NCI-H2227 (cell line): ENCODE data around the gene CTDSPL2.
"Not testable (repeated sequence)": the region's sequence is repeated elsewhere in the genome, so short reads cannot be mapped to it uniquely, and the experiment has no call there.

Source experiments
- DNase-seq: peaks from one replicate; lab custom pipeline; 2025; ENCODE audit not compliant: unreplicated experiment; lab: John Stamatoyannopoulos, UW

Gene CTDSPL2

DNA sequence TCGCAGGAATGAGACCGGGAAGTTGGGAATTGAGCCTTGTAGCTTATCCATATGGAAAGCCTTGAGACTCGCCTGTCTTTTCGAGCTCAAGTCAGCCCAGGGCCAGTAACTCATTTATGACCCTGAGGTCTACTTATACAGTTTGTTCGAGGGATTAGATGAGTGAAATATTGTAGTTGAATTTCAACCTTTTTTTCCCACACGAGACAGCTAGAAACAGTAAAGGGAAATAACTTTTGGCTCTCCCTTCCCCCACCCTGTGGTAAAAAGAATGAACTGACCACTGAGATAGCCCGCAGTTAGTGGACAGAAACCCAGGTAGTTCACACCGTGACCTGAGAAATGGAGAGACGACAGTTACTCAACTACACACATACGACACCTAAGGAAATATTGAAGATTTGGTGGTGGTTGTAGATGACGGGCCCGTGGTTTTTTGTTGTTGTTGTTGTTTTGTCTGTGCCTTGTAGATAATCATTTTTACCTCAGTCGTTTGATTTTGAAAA, 110.4 kb downstream of the CTDSPL2 start:
- DNase-seq, result no peak

DNA sequence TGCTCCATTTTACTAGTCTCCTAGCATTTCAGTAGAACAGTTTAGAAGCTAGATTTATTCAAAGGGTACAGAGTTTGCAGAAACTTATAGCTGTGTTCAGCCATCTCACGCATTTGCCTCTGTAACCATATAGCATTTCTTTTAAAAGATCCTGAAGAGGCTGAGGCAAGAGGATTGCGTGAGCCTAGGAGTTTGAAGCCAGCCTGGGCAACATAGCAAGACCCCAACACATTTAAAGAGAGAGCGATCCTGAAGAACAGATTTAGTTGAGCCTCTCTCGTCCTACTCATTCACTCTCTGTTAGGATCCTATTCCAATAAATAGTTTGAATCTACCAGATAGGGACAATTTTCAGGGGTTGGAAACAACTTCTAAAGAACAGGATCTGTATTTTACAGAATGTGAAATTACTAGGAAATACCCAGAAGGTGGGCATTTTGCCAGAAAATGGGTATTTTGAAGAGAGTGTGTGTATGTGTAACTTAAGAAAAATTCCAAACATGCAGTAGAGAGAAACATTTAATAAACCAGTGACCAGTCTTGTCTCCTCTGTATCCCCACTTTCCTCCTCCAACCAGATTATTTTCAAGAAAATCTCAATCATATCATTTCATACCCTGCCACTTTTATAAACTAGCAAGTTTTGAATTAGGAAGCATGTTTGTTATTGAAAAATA, 114.0 kb downstream of the CTDSPL2 start:
- no peak for DNase-seq

DNA sequence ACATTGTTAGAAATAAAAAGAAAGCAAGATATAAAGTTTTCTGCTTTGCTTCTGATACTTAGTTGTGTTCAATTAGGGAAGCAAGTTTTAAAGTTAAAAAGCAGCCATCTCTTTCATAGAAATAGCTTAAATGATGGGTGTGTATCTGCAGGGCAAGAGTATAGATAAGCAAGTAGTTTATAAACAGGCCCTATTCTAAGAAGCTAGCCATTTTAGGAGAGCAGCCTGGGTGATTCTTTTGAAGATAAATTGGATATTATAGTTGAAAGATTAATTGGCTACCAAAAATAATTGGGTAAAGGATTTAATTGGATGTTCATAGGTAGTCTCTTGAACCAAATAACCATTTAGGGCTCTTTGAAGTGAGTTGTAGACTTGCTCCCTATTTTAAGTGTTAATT, 115.2 kb downstream of the CTDSPL2 start:
- no peak for DNase-seq

DNA sequence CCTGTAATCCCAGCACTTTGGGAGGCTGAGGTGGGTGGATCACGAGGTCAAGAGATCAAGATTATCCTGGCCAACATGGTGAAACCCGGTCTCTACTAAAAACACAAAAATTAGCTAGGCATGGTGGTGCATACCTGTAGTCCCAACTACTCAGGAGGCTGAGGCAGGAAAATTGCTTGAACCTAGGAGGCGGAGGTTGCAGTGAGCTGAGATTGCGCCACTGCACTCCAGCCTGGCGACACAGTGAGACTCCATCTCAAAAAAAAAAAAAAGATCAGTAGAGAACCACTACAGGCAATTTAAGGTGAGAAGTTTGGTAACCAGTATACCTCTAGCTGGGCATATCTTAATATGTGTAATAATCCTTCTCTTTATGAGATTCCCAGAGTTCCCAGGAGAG, 117.3 kb downstream of the CTDSPL2 start:
- DNase-seq, result not testable (repeated sequence)

DNA sequence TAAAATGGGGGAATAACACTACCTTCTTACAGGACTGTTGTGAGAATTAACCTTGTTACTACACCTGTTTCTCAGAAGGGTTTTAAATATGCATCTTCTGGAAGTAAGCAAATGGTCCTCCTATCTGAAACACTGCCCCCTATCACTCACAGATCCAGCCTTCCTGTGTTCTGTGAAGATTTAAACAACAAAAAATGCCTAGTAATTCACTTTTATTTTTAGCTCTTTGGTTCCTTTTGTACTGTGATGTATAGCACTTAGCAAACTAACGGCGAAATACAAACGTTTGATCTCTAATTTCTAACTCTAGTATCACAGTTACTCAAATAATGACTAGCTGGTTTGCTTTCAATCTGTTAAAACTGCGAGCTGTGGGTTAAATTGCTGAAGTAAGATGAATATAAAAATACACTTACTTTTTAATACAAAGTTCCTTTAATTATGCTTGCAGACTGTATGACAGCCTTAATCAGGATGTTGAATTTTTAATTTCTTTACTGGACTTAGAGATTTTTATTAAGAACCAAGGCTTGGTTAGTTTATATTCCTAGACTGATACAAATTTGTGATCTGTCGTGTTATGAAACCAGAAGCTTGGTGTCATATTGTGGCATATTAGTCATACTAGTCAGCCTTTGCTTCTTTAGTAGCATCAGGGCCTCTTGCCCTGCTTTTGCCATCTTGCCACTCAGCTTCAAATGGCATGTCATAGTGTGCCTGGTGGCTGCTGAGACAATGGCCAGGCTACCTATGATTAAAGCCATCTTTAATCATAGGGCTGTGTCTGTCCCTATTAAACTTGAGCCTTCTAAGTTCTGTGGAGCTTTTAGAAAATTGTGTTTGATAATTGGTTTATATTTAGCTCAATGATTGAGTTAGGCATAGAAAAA, 118.7 kb downstream of the CTDSPL2 start:
- peak; percentile 45 for DNase-seq

DNA sequence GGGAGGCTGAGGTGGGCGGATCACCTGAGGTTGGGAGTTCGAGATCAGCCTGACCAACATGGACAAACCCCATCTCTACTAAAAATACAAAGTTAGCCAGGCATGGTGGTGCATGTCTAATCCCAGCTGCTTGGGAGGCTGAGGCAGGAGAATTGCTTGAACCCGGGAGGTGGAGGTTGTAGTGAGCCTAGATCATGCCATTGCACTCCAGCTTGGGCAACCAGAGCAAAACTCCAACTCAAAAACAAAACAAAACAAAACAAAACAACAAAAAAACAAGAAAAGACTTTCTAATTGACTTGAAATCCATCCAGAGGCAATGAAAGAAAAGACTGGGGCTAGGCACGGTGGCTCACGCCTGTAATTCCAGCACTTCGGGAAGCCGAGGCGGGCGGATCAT, 121.7 kb downstream of the CTDSPL2 start:
- DNase-seq, result not testable (repeated sequence)

DNA sequence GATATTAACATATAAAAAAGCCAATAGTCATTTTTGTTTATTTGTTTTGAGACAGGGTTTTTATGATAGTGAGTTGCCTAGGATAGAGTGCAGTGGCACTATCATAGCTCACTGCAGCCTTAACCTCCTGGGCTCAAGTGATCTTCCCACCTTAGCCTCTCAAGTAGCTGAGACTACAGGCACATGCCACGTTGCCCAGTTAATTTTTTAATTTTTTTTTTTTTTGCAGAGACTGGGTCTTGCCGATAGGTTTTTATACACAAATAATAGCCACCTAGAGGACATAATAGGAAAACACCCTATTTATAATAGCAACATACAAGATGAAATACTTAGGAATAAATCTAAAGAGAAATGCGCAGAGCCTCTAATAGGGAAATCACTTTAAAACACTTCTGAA, 122.8 kb downstream of the CTDSPL2 start:
- peak; percentile 31 for DNase-seq

DNA sequence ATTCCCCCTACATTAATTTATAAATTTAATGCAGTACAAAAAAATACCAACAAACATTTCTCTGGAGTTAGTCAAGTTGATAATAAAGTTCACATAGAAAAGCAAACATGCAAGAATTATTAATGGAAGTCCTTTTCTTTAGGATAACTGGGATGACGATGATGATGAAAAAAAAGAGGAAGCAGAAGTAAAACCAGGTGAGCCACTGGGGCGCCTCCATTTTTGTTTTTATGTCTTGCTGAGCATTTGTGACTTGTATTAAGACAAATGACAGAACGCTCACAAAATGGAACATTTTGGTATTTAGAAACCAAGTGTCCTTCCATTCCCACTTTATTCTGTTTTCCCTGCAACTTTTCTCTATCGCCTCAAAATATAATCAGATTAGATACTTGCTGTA, 123.3 kb downstream of the CTDSPL2 start:
- DNase-seq, result no peak

DNA sequence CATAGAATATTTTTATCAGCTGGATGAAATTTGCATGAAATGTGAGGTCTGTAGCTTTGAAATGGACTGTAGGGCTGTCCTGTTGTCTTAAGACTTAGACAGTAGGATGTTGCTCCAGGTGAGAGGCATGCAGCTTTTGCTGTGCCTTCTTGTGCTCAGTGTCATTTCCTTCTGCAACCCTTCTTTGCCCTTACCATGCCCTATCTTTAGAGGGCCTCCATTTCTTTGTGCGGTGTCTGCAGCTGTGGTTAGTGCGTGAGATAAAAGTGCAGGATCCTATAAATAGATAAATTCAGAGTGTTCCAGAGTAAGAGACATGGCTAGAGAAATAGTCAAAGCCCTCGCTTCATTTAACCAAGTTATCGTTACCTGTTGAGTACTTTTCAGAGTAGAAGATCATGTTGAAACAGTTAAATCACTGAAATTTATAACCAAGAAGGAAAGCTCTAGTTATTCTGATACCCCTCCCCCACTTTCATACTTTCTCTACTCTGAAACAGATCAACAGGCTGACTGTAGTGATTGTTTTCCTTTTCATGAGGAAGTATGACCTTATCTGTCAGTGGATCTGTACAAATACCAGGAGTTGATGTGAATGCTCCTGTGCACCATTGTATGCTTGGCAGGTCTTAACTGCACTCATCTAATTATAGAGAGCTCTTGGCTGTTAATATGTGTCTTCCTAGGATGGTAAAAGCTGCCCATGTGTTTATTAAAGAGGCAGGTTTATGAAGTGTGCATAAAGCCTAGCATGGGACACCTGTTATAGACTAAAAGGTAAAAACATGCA, 127.7 kb downstream of the CTDSPL2 start:
- peak; percentile 22 for DNase-seq

DNA sequence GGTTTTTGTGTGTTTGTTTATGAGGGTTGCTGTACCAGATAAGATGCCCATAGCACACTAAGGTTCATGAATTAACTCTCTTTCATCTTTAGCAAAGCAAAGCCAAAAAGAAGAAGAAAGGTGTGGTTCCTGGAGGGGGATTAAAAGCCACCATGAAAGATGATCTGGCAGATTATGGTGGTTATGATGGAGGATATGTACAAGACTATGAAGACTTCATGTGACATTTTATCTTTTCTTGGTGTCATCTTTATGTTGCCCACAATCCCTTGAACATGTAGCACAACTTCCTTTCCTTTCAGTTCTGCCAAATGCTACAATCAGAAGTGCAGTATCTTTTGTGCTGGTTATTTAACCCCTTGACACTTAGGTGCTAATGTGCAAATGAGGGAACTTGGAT, 133.5 kb downstream of the CTDSPL2 start:
- not testable (repeated sequence) for DNase-seq

DNA sequence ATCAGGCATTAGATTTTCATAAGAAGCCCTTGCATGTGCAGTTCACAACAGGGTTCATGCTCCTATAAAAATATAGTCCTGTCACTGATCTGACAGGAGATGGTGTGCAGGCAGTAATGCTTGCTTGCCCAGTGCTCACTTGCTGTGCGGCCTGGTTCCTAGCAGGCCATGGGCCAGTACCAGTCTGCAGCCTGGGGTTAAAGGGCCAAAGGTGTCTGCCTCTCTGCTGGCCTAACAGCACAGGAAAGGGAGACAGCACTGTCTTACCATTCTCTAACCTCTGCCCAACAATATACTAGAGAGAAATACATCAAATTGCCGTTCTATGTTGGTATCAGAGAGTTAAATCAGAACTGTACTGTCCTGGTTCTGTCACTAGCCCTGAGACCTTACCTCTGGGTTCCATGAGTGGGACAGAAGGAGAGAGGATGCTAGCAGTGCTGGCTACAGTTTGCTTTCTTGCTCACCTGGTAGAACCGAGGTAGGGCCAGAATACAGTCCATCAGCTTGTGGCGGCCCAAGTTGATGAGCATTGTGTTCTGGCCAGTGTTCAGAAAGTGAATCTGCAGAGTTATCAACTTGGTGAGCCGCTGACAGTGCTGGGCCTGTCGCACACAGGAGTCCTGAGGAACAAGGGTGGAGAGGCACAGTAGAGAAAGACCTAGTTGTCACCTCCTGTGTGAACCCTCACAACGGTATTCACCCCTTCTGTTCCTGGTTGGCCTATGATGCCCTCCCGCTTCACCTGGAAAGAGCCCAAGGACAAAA, 138.1 kb downstream of the CTDSPL2 start:
- no peak for DNase-seq

DNA sequence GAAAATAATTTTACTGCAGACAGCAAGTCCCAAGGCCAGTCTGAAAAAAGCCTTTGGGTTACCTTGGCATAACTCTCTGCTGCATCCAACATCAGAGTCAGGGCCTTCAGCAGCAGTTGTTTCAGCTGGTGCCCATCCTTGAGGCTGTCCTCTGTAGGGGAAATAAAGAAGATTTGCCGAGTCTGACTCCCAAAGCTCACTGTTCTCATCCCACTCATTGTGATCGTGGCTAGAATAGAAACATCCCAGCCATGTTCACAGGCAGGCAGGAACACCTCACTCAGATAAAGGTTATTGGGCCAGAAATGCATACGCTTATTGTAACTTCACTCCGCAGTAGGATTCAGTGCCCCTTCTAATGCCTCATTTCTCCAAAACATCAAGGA, 138.7 kb downstream of the CTDSPL2 start:
- no peak for DNase-seq

DNA sequence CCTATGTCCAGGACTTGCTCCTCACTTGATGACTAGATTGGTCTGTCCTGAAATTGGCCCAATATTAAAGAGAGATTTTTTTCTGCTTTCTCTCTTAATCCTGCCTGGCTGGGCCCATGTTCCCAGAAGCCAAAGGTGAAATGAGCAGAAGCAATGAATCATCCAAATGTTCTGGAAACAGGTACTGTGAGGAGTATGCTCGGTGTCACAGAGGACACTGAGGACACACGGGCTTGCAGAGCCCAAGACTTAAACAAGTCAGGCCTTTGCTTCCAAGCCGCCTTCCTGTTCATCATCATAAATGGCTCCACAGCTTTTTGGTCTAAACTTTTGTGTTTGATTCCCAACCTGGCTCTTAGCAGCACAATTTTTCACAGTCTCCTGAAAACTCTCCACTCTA, 140.9 kb downstream of the CTDSPL2 start:
- no peak for DNase-seq

DNA sequence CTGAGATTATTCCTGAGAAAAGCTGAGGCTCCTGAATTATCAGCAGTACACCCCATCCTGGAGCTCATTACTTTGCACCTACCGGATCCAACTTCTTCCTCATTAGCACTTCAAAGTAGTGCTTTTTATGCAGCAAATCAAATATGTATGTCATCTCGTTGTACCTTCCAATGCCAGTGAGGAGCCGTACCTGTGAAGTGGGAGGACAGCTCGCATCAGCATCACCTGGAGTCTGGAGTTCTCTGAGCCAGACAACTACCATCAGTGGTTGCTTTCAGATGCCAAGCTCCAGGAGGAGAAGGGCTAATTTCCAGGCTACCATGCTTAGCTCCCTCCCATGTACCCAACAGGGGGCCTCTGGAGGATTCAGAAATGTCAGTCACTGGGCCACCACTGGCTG, 141.9 kb downstream of the CTDSPL2 start:
- DNase-seq, result no peak

DNA sequence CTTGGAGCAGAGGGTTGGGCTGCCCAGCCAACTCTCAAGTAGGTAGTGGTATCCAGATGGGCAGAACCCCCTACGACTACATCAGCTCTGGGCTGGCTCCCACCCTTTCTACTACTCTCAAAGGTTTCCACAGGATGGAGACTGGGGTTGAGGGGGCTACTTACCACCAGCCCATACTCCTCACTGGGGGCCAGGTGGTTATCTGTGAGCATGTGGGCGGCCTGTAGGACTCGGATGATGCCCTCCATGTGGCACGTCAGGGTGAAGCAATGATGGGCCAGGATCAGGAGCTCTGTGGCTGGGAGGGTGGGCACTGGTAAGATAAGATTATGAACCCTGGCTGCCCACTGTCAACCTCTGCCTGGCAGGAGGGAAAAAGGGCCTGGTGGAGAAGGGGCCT, 142.9 kb downstream of the CTDSPL2 start:
- DNase-seq, result no peak

DNA sequence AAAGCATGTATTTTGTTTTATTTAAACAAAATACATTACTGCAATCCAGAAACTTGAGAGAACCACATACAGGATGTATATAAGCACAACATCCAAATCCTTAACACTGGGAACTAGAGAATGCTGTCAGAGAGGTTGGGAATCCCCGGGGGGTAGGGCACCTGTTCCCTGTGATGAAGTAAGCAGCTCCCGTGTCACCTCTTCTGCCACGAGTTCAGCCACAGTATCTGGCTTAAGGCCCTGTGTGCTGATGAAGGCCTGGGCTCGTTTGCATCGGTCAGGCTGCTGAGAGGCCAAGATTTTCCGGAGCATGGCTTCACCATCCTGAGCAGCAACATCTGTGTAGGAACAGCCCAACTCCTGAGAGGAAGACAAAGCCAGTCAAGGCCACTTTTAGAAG, 146.0 kb downstream of the CTDSPL2 start:
- no peak for DNase-seq

DNA sequence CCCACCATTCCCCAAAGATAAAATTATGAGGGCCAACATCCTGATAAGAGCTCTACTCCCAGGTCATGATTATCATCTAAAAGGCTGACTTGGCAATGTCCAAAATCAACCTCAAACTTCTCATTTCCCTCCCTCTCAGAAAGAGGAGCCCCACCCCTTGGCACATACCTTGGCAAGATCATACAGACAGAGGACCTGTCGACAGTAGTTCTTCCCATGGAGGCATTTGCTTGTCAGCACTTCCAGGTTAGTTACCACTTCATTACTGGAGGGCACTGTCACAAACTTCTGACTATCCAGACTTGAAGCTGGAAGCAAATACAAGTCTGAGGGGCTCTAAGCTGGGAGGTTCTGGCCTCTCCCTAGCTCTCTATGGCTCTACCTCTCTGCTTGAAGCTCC, 147.3 kb downstream of the CTDSPL2 start:
- DNase-seq, result no peak
